ENCODE data around the gene FZD10. TPM values are rescaled to one million over a fixed set of nuclear protein-coding genes. Genes with fewer than 3 reads are reported as not detected.

FZD10 gene
- total RNA-seq, 3 donors from 2014 or later: 0.14 to 0.48 (median 0.35) TPM

GRCh38 chr12:130161261-130162243, 712 bp upstream of the FZD10 start:
- Histone ChIP-seq H3K4me3 (no peak overlapping the region), H3K9me3 (no peaks in the 10 kb centered on the region), H3K36me3 (ENCODE audit: low read depth) (no peaks in the 10 kb centered on the region), H3K4me1 (ENCODE audit: low read depth) (no peaks in the 10 kb centered on the region)
- ATAC-seq: peak; percentile 33
- no peak for TF ChIP-seq CTCF (IDR thresholded peaks at IDR 0.05)
- peak in 2 of 3 donors; percentile 36 to 46 for DNase-seq
- intact Hi-C loops (cut with DNase I, micrococcal nuclease): no loop called here

- ATAC-seq (peak; percentile 17), DNase-seq (no peak)
- intact Hi-C loops (cut with DNase I, micrococcal nuclease): no loop called here
Measured at GRCh38 chr12:130162745-130163460, 639 bp downstream of the FZD10 start.

GRCh38 chr12:130163461-130164215, 1.4 kb downstream of the FZD10 start:
- H3K36me3 ChIP-seq (ENCODE audit: low read depth): no peaks in the 10 kb centered on the region
- H3K4me1 ChIP-seq (ENCODE audit: low read depth): no peaks in the 10 kb centered on the region
- no peaks in the 10 kb centered on the region for H3K9me3 ChIP-seq
- intact Hi-C loops (cut with DNase I, micrococcal nuclease): no loop called here
- ATAC-seq: no peak
- no peak for DNase-seq
- no peak overlapping the region for H3K4me3 ChIP-seq
- TF ChIP-seq CTCF (IDR thresholded peaks at IDR 0.05): no peak

More at GRCh38 chr12:130162745-130163460, 639 bp downstream of the FZD10 start:
- no peak overlapping the region for H3K4me3 ChIP-seq
- H3K4me1 ChIP-seq (ENCODE audit: low read depth): no peaks in the 10 kb centered on the region
- no peak for TF ChIP-seq CTCF (IDR thresholded peaks at IDR 0.05)
- no peaks in the 10 kb centered on the region for H3K9me3 ChIP-seq
- no peaks in the 10 kb centered on the region for H3K36me3 ChIP-seq (ENCODE audit: low read depth)

DNA sequence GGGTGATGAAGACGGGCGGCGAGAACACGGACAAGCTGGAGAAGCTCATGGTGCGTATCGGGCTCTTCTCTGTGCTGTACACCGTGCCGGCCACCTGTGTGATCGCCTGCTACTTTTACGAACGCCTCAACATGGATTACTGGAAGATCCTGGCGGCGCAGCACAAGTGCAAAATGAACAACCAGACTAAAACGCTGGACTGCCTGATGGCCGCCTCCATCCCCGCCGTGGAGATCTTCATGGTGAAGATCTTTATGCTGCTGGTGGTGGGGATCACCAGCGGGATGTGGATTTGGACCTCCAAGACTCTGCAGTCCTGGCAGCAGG, 1.9 kb downstream of the FZD10 start:
- H3K9me3 ChIP-seq: no peaks in the 10 kb centered on the region
- no peaks in the 10 kb centered on the region for H3K36me3 ChIP-seq (ENCODE audit: low read depth)
- DNase-seq: no peak
- H3K4me1 ChIP-seq (ENCODE audit: low read depth): no peaks in the 10 kb centered on the region
- intact Hi-C loops (cut with DNase I, micrococcal nuclease): no loop called here
- TF ChIP-seq CTCF (IDR thresholded peaks at IDR 0.05): no peak
- H3K4me3 ChIP-seq: no peak overlapping the region
- no peak for ATAC-seq

DNA sequence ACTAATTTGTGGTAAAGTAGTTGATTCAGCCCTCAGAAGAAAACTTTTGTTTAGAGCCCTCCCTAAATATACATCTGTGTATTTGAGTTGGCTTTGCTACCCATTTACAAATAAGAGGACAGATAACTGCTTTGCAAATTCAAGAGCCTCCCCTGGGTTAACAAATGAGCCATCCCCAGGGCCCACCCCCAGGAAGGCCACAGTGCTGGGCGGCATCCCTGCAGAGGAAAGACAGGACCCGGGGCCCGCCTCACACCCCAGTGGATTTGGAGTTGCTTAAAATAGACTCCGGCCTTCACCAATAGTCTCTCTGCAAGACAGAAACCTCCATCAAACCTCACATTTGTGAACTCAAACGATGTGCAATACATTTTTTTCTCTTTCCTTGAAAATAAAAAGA, 2.7 kb downstream of the FZD10 start:
- DNase-seq (no peak), ATAC-seq (no peak)
- TF ChIP-seq CTCF (IDR thresholded peaks at IDR 0.05): no peak
- no peak overlapping the region for H3K4me3 ChIP-seq
- intact Hi-C loops (cut with DNase I, micrococcal nuclease): no loop called here
- H3K36me3 ChIP-seq (ENCODE audit: low read depth): no peaks in the 10 kb centered on the region
- no peaks in the 10 kb centered on the region for H3K4me1 ChIP-seq (ENCODE audit: low read depth)
- H3K9me3 ChIP-seq: no peaks in the 10 kb centered on the region
